ENCODE measurements around the gene SQOR. TPM values are rescaled to one million over a fixed set of nuclear protein-coding genes. Genes with fewer than 3 reads are reported as not detected.

Gene SQOR
- total and polyA plus RNA-seq, 2 experiments from 2014 or later: 0.23 TPM; not detected in 1

DNA sequence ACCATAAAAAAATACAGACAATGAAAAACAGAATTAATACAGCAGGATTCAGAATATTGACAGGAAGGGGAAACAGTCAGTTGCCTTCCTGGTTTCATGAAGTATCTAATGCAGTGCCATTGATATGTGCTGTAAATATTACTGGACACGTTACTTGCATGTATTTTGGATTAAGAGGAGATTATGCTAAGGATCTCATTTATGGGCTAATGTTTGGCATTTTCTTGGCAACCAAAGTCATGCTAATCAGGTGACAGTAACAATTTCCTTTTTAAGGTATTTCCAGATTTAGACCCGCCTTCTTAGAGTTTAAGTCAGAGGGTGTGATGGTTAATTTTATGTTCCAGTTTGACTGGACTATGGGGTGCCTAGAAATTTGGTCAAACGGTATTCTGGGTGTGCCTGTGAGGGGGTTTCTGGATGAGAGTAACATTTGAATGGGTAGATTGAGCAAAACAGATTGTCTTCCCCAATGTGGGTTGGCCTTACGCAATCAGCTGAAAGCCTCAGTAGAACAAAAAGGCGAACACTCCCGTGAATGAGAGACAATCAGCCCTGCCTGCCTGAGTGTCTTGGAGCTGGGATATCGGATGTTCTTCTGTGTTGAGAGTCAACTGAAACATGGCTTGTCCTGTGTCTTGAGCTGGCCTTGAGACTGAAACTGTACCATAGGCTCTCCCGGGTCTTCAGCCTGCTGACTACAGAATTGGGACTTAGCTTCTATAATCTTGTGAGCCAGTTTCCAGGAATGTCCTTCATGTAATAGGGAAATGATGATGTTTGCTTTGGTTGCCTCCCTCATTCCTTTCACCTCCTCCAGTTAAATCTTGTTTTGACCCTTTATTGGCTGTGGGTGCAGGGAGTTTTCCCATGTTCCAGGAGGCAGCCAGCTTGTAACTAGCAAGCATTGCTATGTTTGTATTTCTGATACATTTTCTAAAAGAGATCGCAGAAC lies 10.5 kb downstream of the SQOR start (continued):
- TF ChIP-seq, protein P1, sequence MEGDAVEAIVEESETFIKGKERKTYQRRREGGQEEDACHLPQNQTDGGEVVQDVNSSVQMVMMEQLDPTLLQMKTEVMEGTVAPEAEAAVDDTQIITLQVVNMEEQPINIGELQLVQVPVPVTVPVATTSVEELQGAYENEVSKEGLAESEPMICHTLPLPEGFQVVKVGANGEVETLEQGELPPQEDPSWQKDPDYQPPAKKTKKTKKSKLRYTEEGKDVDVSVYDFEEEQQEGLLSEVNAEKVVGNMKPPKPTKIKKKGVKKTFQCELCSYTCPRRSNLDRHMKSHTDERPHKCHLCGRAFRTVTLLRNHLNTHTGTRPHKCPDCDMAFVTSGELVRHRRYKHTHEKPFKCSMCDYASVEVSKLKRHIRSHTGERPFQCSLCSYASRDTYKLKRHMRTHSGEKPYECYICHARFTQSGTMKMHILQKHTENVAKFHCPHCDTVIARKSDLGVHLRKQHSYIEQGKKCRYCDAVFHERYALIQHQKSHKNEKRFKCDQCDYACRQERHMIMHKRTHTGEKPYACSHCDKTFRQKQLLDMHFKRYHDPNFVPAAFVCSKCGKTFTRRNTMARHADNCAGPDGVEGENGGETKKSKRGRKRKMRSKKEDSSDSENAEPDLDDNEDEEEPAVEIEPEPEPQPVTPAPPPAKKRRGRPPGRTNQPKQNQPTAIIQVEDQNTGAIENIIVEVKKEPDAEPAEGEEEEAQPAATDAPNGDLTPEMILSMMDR (conservative IDR thresholded peaks at IDR 0.05; ENCODE audit: low read depth in 2 of 2): no peak

DNA sequence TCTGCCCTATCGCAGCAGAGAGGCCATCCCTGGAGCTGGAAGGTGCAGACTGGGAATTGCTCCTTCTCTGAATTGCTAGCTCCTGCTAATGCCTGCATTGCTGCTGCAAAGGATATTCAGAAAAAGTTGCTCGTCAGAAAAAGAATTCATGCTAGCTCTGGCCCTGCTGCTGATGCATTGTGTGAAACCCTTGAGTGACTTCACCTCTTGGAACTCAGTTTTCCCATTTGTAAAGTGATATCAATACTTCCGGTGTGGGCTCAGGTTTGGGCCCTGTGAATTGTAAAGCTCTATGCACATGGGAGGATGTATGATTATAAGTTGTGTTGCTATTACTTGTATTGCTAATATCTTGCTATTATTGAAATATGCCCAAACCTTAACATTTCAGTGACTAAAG lies 11.4 kb downstream of the SQOR start:
- Histone ChIP-seq H2AFZ (no peak overlapping the region), H3K79me2 (replicated peaks; ENCODE audit: insufficient read depth) (no peaks in the 10 kb centered on the region), H3F3A (replicated peaks; ENCODE audit: low read depth) (no peaks in the 10 kb centered on the region), H3K4me2 (no peak overlapping the region), H3K4me3 (no peak overlapping the region), H3K27ac (ENCODE audit: low read depth) (no peak overlapping the region), H3K27me3 (ENCODE audit: insufficient read depth) (no peaks in the 10 kb centered on the region), H3K9me2 (ENCODE audit: insufficient read depth) (no peaks in the 10 kb centered on the region), H4K20me1 (replicated peaks; ENCODE audit: insufficient read depth) (no peaks in the 10 kb centered on the region), H3K4me1 (ENCODE audit: insufficient read depth) (no peaks in the 10 kb centered on the region), H3K36me3 (ENCODE audit: insufficient read depth) (no peaks in the 10 kb centered on the region)
- H3K36me3 Mint-ChIP-seq (ENCODE audit: low read depth): peaks cover 6% of the 10 kb centered on the region; the same call in 2 of the 3 replicates
- no peak overlapping the region for H3K27ac Mint-ChIP-seq
- peaks cover 68% of the 10 kb centered on the region for H3K9me3 Mint-ChIP-seq
- TF ChIP-seq, protein P1 (conservative IDR thresholded peaks at IDR 0.05; ENCODE audit: low read depth in 2 of 2): no peak
- TF ChIP-seq POLR2AphosphoS5 (IDR thresholded peaks at IDR 0.05; ENCODE audit: low read depth) (no peak), ZNF331 (CRISPR knock-in tag; IDR thresholded peaks at IDR 0.05; ENCODE audit: low read depth) (no peak), NANOG (IDR thresholded peaks at IDR 0.05; ENCODE audit: borderline replicate concordance) (no peak), ZNF114 (CRISPR knock-in tag; IDR thresholded peaks at IDR 0.05) (no peak), EZH2 (IDR thresholded peaks at IDR 0.05; ENCODE audit: low read depth, unreplicated experiment) (no peak), STAT1 (IDR thresholded peaks at IDR 0.05; ENCODE audit: unreplicated experiment) (no peak), JUNB (IDR thresholded peaks at IDR 0.05; ENCODE audit: unreplicated experiment) (no peak), CREB1 (CRISPR knock-in tag; IDR thresholded peaks at IDR 0.05; ENCODE audit: low read depth) (no peak), EZH2phosphoT487 (IDR thresholded peaks at IDR 0.05; ENCODE audit: unreplicated experiment) (no peak)
- TF ChIP-seq, protein P2, sequence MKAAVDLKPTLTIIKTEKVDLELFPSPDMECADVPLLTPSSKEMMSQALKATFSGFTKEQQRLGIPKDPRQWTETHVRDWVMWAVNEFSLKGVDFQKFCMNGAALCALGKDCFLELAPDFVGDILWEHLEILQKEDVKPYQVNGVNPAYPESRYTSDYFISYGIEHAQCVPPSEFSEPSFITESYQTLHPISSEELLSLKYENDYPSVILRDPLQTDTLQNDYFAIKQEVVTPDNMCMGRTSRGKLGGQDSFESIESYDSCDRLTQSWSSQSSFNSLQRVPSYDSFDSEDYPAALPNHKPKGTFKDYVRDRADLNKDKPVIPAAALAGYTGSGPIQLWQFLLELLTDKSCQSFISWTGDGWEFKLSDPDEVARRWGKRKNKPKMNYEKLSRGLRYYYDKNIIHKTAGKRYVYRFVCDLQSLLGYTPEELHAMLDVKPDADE (IDR thresholded peaks at IDR 0.05): no peak
- TF ChIP-seq, protein P3, sequence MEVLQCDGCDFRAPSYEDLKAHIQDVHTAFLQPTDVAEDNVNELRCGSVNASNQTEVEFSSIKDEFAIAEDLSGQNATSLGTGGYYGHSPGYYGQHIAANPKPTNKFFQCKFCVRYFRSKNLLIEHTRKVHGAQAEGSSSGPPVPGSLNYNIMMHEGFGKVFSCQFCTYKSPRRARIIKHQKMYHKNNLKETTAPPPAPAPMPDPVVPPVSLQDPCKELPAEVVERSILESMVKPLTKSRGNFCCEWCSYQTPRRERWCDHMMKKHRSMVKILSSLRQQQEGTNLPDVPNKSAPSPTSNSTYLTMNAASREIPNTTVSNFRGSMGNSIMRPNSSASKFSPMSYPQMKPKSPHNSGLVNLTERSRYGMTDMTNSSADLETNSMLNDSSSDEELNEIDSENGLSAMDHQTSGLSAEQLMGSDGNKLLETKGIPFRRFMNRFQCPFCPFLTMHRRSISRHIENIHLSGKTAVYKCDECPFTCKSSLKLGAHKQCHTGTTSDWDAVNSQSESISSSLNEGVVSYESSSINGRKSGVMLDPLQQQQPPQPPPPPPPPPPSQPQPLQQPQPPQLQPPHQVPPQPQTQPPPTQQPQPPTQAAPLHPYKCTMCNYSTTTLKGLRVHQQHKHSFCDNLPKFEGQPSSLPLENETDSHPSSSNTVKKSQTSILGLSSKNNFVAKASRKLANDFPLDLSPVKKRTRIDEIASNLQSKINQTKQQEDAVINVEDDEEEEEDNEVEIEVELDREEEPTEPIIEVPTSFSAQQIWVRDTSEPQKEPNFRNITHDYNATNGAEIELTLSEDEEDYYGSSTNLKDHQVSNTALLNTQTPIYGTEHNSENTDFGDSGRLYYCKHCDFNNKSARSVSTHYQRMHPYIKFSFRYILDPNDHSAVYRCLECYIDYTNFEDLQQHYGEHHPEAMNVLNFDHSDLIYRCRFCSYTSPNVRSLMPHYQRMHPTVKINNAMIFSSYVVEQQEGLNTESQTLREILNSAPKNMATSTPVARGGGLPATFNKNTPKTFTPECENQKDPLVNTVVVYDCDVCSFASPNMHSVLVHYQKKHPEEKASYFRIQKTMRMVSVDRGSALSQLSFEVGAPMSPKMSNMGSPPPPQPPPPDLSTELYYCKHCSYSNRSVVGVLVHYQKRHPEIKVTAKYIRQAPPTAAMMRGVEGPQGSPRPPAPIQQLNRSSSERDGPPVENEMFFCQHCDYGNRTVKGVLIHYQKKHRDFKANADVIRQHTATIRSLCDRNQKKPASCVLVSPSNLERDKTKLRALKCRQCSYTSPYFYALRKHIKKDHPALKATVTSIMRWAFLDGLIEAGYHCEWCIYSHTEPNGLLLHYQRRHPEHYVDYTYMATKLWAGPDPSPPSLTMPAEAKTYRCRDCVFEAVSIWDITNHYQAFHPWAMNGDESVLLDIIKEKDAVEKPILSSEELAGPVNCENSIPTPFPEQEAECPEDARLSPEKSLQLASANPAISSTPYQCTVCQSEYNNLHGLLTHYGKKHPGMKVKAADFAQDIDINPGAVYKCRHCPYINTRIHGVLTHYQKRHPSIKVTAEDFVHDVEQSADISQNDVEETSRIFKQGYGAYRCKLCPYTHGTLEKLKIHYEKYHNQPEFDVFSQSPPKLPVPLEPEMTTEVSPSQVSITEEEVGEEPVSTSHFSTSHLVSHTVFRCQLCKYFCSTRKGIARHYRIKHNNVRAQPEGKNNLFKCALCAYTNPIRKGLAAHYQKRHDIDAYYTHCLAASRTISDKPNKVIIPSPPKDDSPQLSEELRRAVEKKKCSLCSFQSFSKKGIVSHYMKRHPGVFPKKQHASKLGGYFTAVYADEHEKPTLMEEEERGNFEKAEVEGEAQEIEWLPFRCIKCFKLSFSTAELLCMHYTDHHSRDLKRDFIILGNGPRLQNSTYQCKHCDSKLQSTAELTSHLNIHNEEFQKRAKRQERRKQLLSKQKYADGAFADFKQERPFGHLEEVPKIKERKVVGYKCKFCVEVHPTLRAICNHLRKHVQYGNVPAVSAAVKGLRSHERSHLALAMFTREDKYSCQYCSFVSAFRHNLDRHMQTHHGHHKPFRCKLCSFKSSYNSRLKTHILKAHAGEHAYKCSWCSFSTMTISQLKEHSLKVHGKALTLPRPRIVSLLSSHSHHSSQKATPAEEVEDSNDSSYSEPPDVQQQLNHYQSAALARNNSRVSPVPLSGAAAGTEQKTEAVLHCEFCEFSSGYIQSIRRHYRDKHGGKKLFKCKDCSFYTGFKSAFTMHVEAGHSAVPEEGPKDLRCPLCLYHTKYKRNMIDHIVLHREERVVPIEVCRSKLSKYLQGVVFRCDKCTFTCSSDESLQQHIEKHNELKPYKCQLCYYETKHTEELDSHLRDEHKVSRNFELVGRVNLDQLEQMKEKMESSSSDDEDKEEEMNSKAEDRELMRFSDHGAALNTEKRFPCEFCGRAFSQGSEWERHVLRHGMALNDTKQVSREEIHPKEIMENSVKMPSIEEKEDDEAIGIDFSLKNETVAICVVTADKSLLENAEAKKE (CRISPR knock-in tag; IDR thresholded peaks at IDR 0.05): no peak
- H3K4me1 Mint-ChIP-seq: no peaks in the 10 kb centered on the region
- H3K27me3 Mint-ChIP-seq (ENCODE audit: insufficient read depth, low read depth, poor library complexity): peaks cover 4% of the 10 kb centered on the region
- DNase-seq (ENCODE audit: low spot score) (no peak), ATAC-seq (no peak)
- H3K4me3 Mint-ChIP-seq: no peak overlapping the region

Measured in GM23338 (cell line).